IMR-90 (cell line): Measurements from ENCODE around the gene SF3B1.

ENCODE experiments used
- FOS ChIP-seq: fragments of 150-350 bp; IDR thresholded peaks from 2 replicates; pipeline ENCODE4 v1.6.1; 2016; ENCODE audit warnings: low read depth, low read length
- TF ChIP-seq, protein P1 (sequence below): conservative IDR thresholded peaks from 2 replicates; pipeline ENCODE4 v1.5.1; 2012; ENCODE audit warnings: mild to moderate bottlenecking, low read depth, low read length, improper control_type of control experiment

- no peak for TF ChIP-seq FOS
- TF ChIP-seq, protein P1, sequence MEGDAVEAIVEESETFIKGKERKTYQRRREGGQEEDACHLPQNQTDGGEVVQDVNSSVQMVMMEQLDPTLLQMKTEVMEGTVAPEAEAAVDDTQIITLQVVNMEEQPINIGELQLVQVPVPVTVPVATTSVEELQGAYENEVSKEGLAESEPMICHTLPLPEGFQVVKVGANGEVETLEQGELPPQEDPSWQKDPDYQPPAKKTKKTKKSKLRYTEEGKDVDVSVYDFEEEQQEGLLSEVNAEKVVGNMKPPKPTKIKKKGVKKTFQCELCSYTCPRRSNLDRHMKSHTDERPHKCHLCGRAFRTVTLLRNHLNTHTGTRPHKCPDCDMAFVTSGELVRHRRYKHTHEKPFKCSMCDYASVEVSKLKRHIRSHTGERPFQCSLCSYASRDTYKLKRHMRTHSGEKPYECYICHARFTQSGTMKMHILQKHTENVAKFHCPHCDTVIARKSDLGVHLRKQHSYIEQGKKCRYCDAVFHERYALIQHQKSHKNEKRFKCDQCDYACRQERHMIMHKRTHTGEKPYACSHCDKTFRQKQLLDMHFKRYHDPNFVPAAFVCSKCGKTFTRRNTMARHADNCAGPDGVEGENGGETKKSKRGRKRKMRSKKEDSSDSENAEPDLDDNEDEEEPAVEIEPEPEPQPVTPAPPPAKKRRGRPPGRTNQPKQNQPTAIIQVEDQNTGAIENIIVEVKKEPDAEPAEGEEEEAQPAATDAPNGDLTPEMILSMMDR, result no peak
Measured at GRCh38 chr2:197454923-197455322, 20.1 kb upstream of the SF3B1 start.
